Suprapubic skin (tissue), 3 donors: ENCODE results near the gene FRYL.

Experiments used
- POLR2A ChIP-seq, 2 donors: fragments of 450-650 bp; IDR thresholded peaks; one replicate each; pipeline ENCODE4 v1.6.1; 2017; ENCODE audit warnings: antibody characterized with exemption in 2 of 2, mild to moderate bottlenecking in 2 of 2, moderate library complexity in 2 of 2
- TF ChIP-seq, protein P1 (sequence below), 2 donors: fragments of 200-600 bp in 1 of 2; fragments of 450-650 bp in 1 of 2; sonication (generic) in 1 of 2; IDR thresholded peaks; one replicate each; pipeline ENCODE4 v1.5.1; 2016 to 2019; ENCODE audit warnings: antibody characterized with exemption in 2 of 2, mild to moderate bottlenecking in 1 of 2, moderate library complexity in 1 of 2

DNA sequence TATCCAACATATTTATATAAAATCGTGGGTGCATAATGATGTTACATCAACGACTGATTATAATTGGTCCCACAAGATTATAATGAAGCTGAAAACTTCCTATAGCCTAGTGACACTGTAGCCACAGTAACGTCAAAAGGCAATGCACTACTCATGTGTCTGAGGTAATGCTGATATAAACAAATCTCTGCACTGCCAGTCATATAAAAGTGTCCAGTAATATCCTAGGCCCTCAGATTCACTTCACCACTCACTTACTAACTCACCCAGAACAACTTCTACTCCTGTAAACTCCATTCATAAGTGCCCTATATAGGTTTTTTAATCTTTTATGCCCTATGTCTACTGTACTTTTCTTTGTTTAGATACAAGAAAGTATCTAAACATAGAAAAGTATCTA, 18.8 kb downstream of the FRYL start:
- TF ChIP-seq, protein P1, sequence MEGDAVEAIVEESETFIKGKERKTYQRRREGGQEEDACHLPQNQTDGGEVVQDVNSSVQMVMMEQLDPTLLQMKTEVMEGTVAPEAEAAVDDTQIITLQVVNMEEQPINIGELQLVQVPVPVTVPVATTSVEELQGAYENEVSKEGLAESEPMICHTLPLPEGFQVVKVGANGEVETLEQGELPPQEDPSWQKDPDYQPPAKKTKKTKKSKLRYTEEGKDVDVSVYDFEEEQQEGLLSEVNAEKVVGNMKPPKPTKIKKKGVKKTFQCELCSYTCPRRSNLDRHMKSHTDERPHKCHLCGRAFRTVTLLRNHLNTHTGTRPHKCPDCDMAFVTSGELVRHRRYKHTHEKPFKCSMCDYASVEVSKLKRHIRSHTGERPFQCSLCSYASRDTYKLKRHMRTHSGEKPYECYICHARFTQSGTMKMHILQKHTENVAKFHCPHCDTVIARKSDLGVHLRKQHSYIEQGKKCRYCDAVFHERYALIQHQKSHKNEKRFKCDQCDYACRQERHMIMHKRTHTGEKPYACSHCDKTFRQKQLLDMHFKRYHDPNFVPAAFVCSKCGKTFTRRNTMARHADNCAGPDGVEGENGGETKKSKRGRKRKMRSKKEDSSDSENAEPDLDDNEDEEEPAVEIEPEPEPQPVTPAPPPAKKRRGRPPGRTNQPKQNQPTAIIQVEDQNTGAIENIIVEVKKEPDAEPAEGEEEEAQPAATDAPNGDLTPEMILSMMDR (IDR thresholded peaks at IDR 0.05): no peak
- TF ChIP-seq POLR2A (IDR thresholded peaks at IDR 0.05): no peak
